Osteoblast (primary cell): ENCODE measurements around the gene ARHGAP40. TPM values are rescaled to one million over a fixed set of nuclear protein-coding genes. Genes with fewer than 3 reads are reported as not detected.

Experiments used
- DNase-seq: peaks from one replicate; pipeline ENCODE4 v3.0.0; 2011; ENCODE audit warnings: low spot score, mixed read lengths; ENCODE audit not compliant: insufficient read length; ENCODE audit errors: missing footprints
- H2AFZ ChIP-seq: 2 replicates; pipeline ENCODE4 v1.6.0; 2011; ENCODE audit warnings: mild to moderate bottlenecking, low read length
- H3K27ac ChIP-seq: 2 replicates; pipeline ENCODE4 v1.5.1; 2011; ENCODE audit warnings: mild to moderate bottlenecking, low read depth, low read length, moderate library complexity
- H3K27me3 ChIP-seq: 2 replicates; pipeline ENCODE4 v1.6.0; 2012; ENCODE audit warnings: mild to moderate bottlenecking, control low read depth, inconsistent platforms, low read length, moderate library complexity; ENCODE audit not compliant: insufficient read depth
- H3K36me3 ChIP-seq: 2 replicates; pipeline ENCODE4 v1.5.1; 2011; ENCODE audit warnings: mild to moderate bottlenecking, low read length, control low read depth, moderate library complexity; ENCODE audit not compliant: insufficient read depth
- H3K4me1 ChIP-seq: 2 replicates; pipeline ENCODE4 v1.5.1; 2011; ENCODE audit warnings: mild to moderate bottlenecking, low read length, control low read depth, moderate library complexity; ENCODE audit not compliant: insufficient read depth
- H3K4me2 ChIP-seq: 2 replicates; pipeline ENCODE4 v1.6.0; 2011; ENCODE audit warnings: mild to moderate bottlenecking, low read length; ENCODE audit not compliant: insufficient read depth
- H3K4me3 ChIP-seq: fragments of 200-600 bp; sonication (generic); 3 replicates; pipeline ENCODE4 v1.5.1; 2012; ENCODE audit warnings: mild to moderate bottlenecking, low read length, inconsistent platforms; ENCODE audit not compliant: insufficient read depth
- H3K79me2 ChIP-seq: 2 replicates; pipeline ENCODE4 v1.6.0; 2012; ENCODE audit warnings: mild to moderate bottlenecking, low read length, control low read depth, inconsistent platforms; ENCODE audit not compliant: insufficient read depth
- H3K9me3 ChIP-seq: 2 replicates; pipeline ENCODE4 v1.5.1; 2011; ENCODE audit warnings: low read depth, low read length, control low read depth
- H4K20me1 ChIP-seq: 2 replicates; pipeline ENCODE4 v1.6.0; 2012; ENCODE audit warnings: mild to moderate bottlenecking, low read length, control low read depth; ENCODE audit not compliant: insufficient read depth
- CTCF ChIP-seq: IDR thresholded peaks from 2 replicates; pipeline ENCODE4 v1.5.1; 2011; ENCODE audit warnings: mild to moderate bottlenecking, low read depth, low read length, moderate library complexity; ENCODE audit errors: extremely low read depth
- total RNA-seq: library from RNA; depleted of rRNA; stranded (reverse); fragments of >200 nt; gene quantifications from 2 replicates; pipeline ENCODE4 v1.2.3, GENCODE V29; 2012

ARHGAP40 gene
- total RNA-seq, 1 donor, result not detected

- Histone ChIP-seq H3K27me3 (peaks cover 12% of the 10 kb centered on the region), H3K4me3 (no peak overlapping the region), H3K4me1 (no peaks in the 10 kb centered on the region), H3K4me2 (no peak overlapping the region), H2AFZ (no peak overlapping the region), H4K20me1 (peaks cover 3% of the 10 kb centered on the region), H3K36me3 (no peaks in the 10 kb centered on the region), H3K79me2 (no peaks in the 10 kb centered on the region), H3K9me3 (no peaks in the 10 kb centered on the region), H3K27ac (no peak overlapping the region)
- DNase-seq, result no peak
- no peak for TF ChIP-seq CTCF
These were observed 63.5 kb downstream of the ARHGAP40 start for GRCh38 chr20:38665094-38665493.

- no peak for DNase-seq
- Histone ChIP-seq H2AFZ (no peak overlapping the region), H4K20me1 (peaks cover 3% of the 10 kb centered on the region), H3K9me3 (no peaks in the 10 kb centered on the region), H3K4me3 (no peak overlapping the region), H3K36me3 (no peaks in the 10 kb centered on the region), H3K27me3 (peaks cover 14% of the 10 kb centered on the region), H3K4me1 (no peaks in the 10 kb centered on the region), H3K4me2 (no peak overlapping the region), H3K27ac (no peak overlapping the region), H3K79me2 (no peaks in the 10 kb centered on the region)
- TF ChIP-seq CTCF, result no peak
These were observed 64.1 kb downstream of the ARHGAP40 start for GRCh38 chr20:38665506-38666285.

GRCh38 chr20:38667417-38667956 is 65.9 kb downstream of the ARHGAP40 start:
- Histone ChIP-seq H3K27me3 (peaks cover 23% of the 10 kb centered on the region), H3K4me1 (no peaks in the 10 kb centered on the region), H3K4me3 (no peak overlapping the region), H3K79me2 (no peaks in the 10 kb centered on the region), H3K9me3 (no peaks in the 10 kb centered on the region), H2AFZ (no peak overlapping the region), H3K27ac (no peak overlapping the region), H3K36me3 (no peaks in the 10 kb centered on the region), H3K4me2 (no peak overlapping the region), H4K20me1 (peaks cover 3% of the 10 kb centered on the region)
- no peak for TF ChIP-seq CTCF
- no peak for DNase-seq

- no peak for TF ChIP-seq CTCF
- no peak overlapping the region for H3K4me3 ChIP-seq
- H3K36me3 ChIP-seq, result no peaks in the 10 kb centered on the region
- H2AFZ ChIP-seq, result no peak overlapping the region
- no peaks in the 10 kb centered on the region for H3K79me2 ChIP-seq
- DNase-seq, result no peak
- no peak overlapping the region for H3K27ac ChIP-seq
- H3K27me3 ChIP-seq, result peaks cover 29% of the 10 kb centered on the region
- no peaks in the 10 kb centered on the region for H3K9me3 ChIP-seq
- no peak overlapping the region for H3K4me2 ChIP-seq
- peaks cover 3% of the 10 kb centered on the region for H4K20me1 ChIP-seq
- peaks cover 8% of the 10 kb centered on the region for H3K4me1 ChIP-seq
These were observed 68.1 kb downstream of the ARHGAP40 start for GRCh38 chr20:38669688-38670087.
